HepG2 (cell line): ENCODE data around the gene NEU4. TPM values are rescaled to one million over a fixed set of nuclear protein-coding genes. Genes with fewer than 3 reads are reported as not detected.

Experiments
- ATAC-seq: fragments of 200-7000 bp; cut with Tn5 transposase; 3 replicates; pipeline ENCODE4 v1.9.1; 2020; ENCODE audit warnings: mild to moderate bottlenecking, moderate library complexity
- BruUV-seq: library from RNA; stranded (reverse); fragments of 400-500 nt; replicated peaks from 2 replicates; lab custom pipeline; 2021; lab: Mats Ljungman, UMichigan
- CTCF ChIA-PET: fragments of 300-600 bp; formaldehyde crosslinking; extraction: SDS; loops from one replicate; lab custom pipeline; 2021; ENCODE audit warnings: low total read pairs, inconsistent platforms, low intra/inter-chr PET ratio; lab: Yijun Ruan, JAX
- POLR2A ChIA-PET: fragments of 350-600 bp; sonication (Branson Sonifier 250); formaldehyde crosslinking; loops from one replicate; lab custom pipeline; 2020; ENCODE audit warnings: antibody characterized with exemption, inconsistent platforms; lab: Yijun Ruan, JAX
- DNase-seq: peaks from one replicate; pipeline ENCODE4 v3.0.0-alpha.2; 2015; ENCODE audit warnings: low spot score
- FAIRE-seq: peaks from 3 replicates; lab custom pipeline; 2011; peaks lifted over from hg19 to GRCh38; lab: Jason Lieb, UNC
- H2AFZ ChIP-seq: one replicate; pipeline ENCODE4 v1.6.1; 2011; ENCODE audit warnings: low read length, inconsistent platforms
- H3K27ac ChIP-seq: fragments of 300-600 bp; 3 replicates; pipeline ENCODE4 v1.8.0; 2011; ENCODE audit warnings: mixed run types, mild to moderate bottlenecking, mixed read lengths, low read length, inconsistent platforms; ENCODE audit not compliant: insufficient read depth; ENCODE audit errors: extremely low read length
- H3K27me3 ChIP-seq, 2 experiments: fragments of 200-600 bp in 1 of 2; 2 replicates in 1 of 2; 3 replicates in 1 of 2; pipeline versions ENCODE4 v1.6.0 to v1.8.0; 2011; ENCODE audit warnings: low read length in 2 of 2, mild to moderate bottlenecking in 2 of 2, moderate library complexity in 2 of 2, inconsistent platforms in 1 of 2; ENCODE audit not compliant: insufficient read depth in 2 of 2, control insufficient read depth in 1 of 2
- H3K36me3 ChIP-seq, 2 experiments: fragments of 200-600 bp in 1 of 2; replicated peaks in 1 of 2; 2 replicates in 1 of 2; 3 replicates in 1 of 2; pipeline versions ENCODE4 v1.5.1 to v1.8.0; 2011; ENCODE audit warnings: low read length in 2 of 2, inconsistent platforms in 1 of 2; ENCODE audit not compliant: insufficient read depth in 2 of 2, control insufficient read depth in 1 of 2
- H3K4me1 ChIP-seq: 2 replicates; pipeline ENCODE4 v1.5.1; 2012; ENCODE audit warnings: low read length, inconsistent platforms; ENCODE audit not compliant: insufficient read depth
- H3K4me2 ChIP-seq: 2 replicates; pipeline ENCODE4 v1.6.0; 2011; ENCODE audit warnings: low read depth, low read length, inconsistent platforms
- H3K4me3 ChIP-seq, 3 experiments: fragments of 200-600 bp in 1 of 3; sonication (generic), shearing (Covaris generic) in 1 of 3; replicated peaks in 1 of 3; 2 replicates each; pipeline ENCODE4 v1.5.1; 2011 to 2016; ENCODE audit warnings: low read length in 3 of 3, inconsistent platforms in 2 of 3, low read depth in 2 of 3, mild to moderate bottlenecking in 2 of 3, control low read depth in 1 of 3, mixed read lengths in 1 of 3; ENCODE audit not compliant: insufficient read depth in 1 of 3
- H3K79me2 ChIP-seq: one replicate; pipeline ENCODE4 v1.6.1; 2011; ENCODE audit warnings: low read length, inconsistent platforms; ENCODE audit not compliant: insufficient read depth
- H3K9ac ChIP-seq: 2 replicates; pipeline ENCODE4 v1.6.0; 2011; ENCODE audit warnings: mild to moderate bottlenecking, low read depth, low read length, inconsistent platforms; ENCODE audit not compliant: insufficient read depth
- H3K9me3 ChIP-seq: 2 replicates; pipeline ENCODE4 v1.5.1; 2012; ENCODE audit warnings: mild to moderate bottlenecking, low read length
- H4K20me1 ChIP-seq: 2 replicates; pipeline ENCODE4 v1.6.0; 2011; ENCODE audit warnings: inconsistent platforms, mild to moderate bottlenecking, low read length, moderate library complexity; ENCODE audit not compliant: insufficient read depth
- BORCS8-MEF2B ChIP-seq: sonication (generic); formaldehyde crosslinking; IDR thresholded peaks from 2 replicates; pipeline ENCODE4 v1.8.0; 2022; ENCODE audit warnings: mild to moderate bottlenecking, missing genetic modification reagents
- GFI1 ChIP-seq: sonication (generic); formaldehyde crosslinking; IDR thresholded peaks from 2 replicates; pipeline ENCODE4 v1.5.0; 2020; ENCODE audit warnings: missing genetic modification reagents, mild to moderate bottlenecking, borderline replicate concordance
- HNRNPK ChIP-seq: fragments of 200-400 bp; formaldehyde crosslinking; IDR thresholded peaks from 2 replicates; pipeline ENCODE4 v1.6.1; 2018; ENCODE audit warnings: low read length, low read depth, moderate library complexity, mild to moderate bottlenecking; ENCODE audit not compliant: poor library complexity, severe bottlenecking
- HNRNPL ChIP-seq: fragments of 200-400 bp; formaldehyde crosslinking; IDR thresholded peaks from 2 replicates; pipeline ENCODE4 v1.6.1; 2017; ENCODE audit warnings: mild to moderate bottlenecking, low read depth, low read length
- PCBP1 ChIP-seq: fragments of 200-400 bp; formaldehyde crosslinking; IDR thresholded peaks from 2 replicates; pipeline ENCODE4 v1.6.1; 2017; ENCODE audit warnings: mild to moderate bottlenecking, low read depth, low read length, borderline replicate concordance
- ZFP82 ChIP-seq: sonication (generic); formaldehyde crosslinking; IDR thresholded peaks from 2 replicates; pipeline ENCODE4 v1.5.1; 2020; ENCODE audit warnings: mild to moderate bottlenecking, missing genetic modification reagents, borderline replicate concordance
- ZNF180 ChIP-seq: sonication (generic); formaldehyde crosslinking; IDR thresholded peaks from 2 replicates; pipeline ENCODE4 v1.4.0; 2020; ENCODE audit warnings: low read depth, missing genetic modification reagents, borderline replicate concordance
- ZNF543 ChIP-seq: sonication (generic); formaldehyde crosslinking; IDR thresholded peaks from 2 replicates; pipeline ENCODE4 v1.4.0; 2020; ENCODE audit warnings: mild to moderate bottlenecking, missing genetic modification reagents
- ZNF569 ChIP-seq: sonication (generic); formaldehyde crosslinking; IDR thresholded peaks from 2 replicates; pipeline ENCODE4 v1.5.0; 2020; ENCODE audit warnings: mild to moderate bottlenecking, missing genetic modification reagents, moderate library complexity, borderline replicate concordance
- WGBS: methylation state at CpG from one replicate; pipeline ENCODE4 v1.1.6; 2017; ENCODE audit warnings: low lambda C conversion rate; 5-methylcytosine and 5-hydroxymethylcytosine counted together
- in situ Hi-C: cut with HindIII; loops from 2 replicates; pipeline ENCODE4 v1.10.0; 2017; ENCODE audit warnings: low pct_unique_long_range_greater_than_20kb; ENCODE audit not compliant: extremely low pct_ligation_motif_present
- intact Hi-C: fragments of 100-400 bp; cut with micrococcal nuclease; formaldehyde crosslinking; loops from one replicate; pipeline ENCODE4 v1.10.0; 2022; ENCODE audit not compliant: unreplicated experiment
- polyA plus RNA-seq, 8 experiments: library from polyadenylated mRNA; depleted of rRNA in 3 of 8; stranded (reverse) in 7 of 8; unstranded in 1 of 8; fragments of >200 nt; fragmentation: Illumina TruSeq in 4 of 8; extraction: Trizol in 4 of 8; gene quantifications; 2 replicates each; pipeline versions ENCODE4 v1.2.1 to v1.2.3, GENCODE V29; 2011 to 2016; ENCODE audit warnings: low read depth in 4 of 8, missing spikeins in 1 of 8, mixed read lengths in 1 of 8; ENCODE audit not compliant: insufficient read depth in 1 of 8
- total RNA-seq, 5 experiments: library from RNA; depleted of rRNA; stranded (reverse); fragments of >200 nt; fragmentation: Illumina TruSeq; extraction: Trizol; gene quantifications; 2 replicates each; pipeline ENCODE4 v1.2.3, GENCODE V29; 2016; ENCODE audit warnings: low read depth in 1 of 5

NEU4 gene
- total and polyA plus RNA-seq, 2 of the 13 experiments (the other 11 are each of a cell fraction or from before 2014, with no cell fraction given), result 53.5 to 107 TPM

GRCh38 chr2:241852116-241852980, 43.4 kb downstream of the NEU4 start:
- Histone ChIP-seq H3K4me2 (no peak overlapping the region), H3K27ac (no peak overlapping the region), H4K20me1 (no peaks in the 10 kb centered on the region), H3K27me3 (peaks cover 38 to 86% of the 10 kb centered on the region in 2 experiments; a peak in 4 of 5 replicates), H3K36me3 (no peaks in the 10 kb centered on the region), H2AFZ (no peak overlapping the region), H3K4me3 (no peak overlapping the region), H3K4me1 (peaks cover 11% of the 10 kb centered on the region), H3K9me3 (no peaks in the 10 kb centered on the region), H3K79me2 (no peaks in the 10 kb centered on the region), H3K9ac (no peak overlapping the region)
- no TSS peak for BruUV-seq
- peak; percentile 88; the same call in 1 of the 2 replicates for TF ChIP-seq PCBP1
- TF ChIP-seq ZFP82 (CRISPR knock-in tag), result no peak
- TF ChIP-seq ZNF180 (CRISPR knock-in tag), result no peak
- peak; percentile 84 for TF ChIP-seq HNRNPK
- in situ Hi-C loops (no loop called here), intact Hi-C loops (no loop called here)
- 47% methylated on average over 25 of the region's 39 CpGs for WGBS
- ATAC-seq (no peak), DNase-seq (no peak), FAIRE-seq (no peak)
- CTCF ChIA-PET, result no interaction called here
- POLR2A ChIA-PET, result interaction anchor here (1.0 kb wide), 1 partner anchor 44 kb away, joined by 3 read pairs; the partner anchor contains the start of gene NEU4

DNA sequence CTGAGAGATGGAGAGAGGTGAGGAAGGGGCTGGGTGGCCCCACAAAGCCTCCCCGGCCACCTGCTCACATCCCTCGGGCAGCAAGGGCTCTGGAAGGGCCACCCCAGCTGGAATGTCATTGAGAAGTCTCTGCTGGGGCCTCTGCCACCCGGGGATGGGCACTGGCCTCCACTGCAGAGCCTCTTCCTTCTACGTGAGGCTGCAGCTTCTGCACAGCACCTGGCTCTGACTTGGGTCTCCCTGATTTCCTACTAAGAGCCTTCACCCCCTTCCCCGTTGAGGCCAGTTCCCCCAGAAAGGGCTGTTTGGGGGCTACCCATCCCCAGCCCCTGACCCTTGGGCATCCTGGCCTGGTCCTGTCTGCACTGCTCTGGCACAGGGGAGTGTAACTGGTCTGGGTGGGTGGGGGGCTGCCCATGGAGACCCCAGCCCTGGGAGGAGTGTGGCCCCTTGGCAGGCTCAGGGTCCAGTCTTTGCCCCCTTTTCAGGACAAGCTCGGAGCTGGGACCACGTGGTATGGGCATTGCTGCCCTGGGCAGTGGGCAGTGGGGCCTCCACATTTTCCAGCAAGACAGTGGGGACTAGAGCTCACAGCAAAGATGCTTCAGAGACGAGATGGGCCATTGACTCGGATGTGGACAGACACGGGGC, 44.1 kb downstream of the NEU4 start:
- Histone ChIP-seq H4K20me1 (no peaks in the 10 kb centered on the region), H3K4me1 (peaks cover 11% of the 10 kb centered on the region), H3K4me3 (no peak overlapping the region), H3K36me3 (no peaks in the 10 kb centered on the region), H2AFZ (no peak overlapping the region), H3K27ac (no peak overlapping the region), H3K27me3 (peaks cover 39 to 93% of the 10 kb centered on the region in 2 experiments; a peak in 4 of 5 replicates), H3K79me2 (no peaks in the 10 kb centered on the region), H3K4me2 (no peak overlapping the region), H3K9me3 (no peaks in the 10 kb centered on the region), H3K9ac (no peak overlapping the region)
- CTCF ChIA-PET, result no interaction called here
- BruUV-seq, result no TSS peak
- TF ChIP-seq ZNF569 (CRISPR knock-in tag) (no peak), GFI1 (CRISPR knock-in tag) (no peak), HNRNPL (0 out of 2 replicates have a peak, but pooled peaks have one; percentile 36), ZNF543 (CRISPR knock-in tag) (no peak), BORCS8-MEF2B (CRISPR knock-in tag) (0 out of 2 replicates have a peak, but pooled peaks have one; percentile 3)
- POLR2A ChIA-PET, result interaction anchor here (1.0 kb wide), 1 partner anchor 44 kb away, joined by 3 read pairs; the partner anchor contains the start of gene NEU4
- 38% methylated on average over 9 of the region's 10 CpGs for WGBS
- DNase-seq (no peak), ATAC-seq (no peak), FAIRE-seq (no peak)
- intact Hi-C loops, result no loop called here
- in situ Hi-C loops, result no loop called here
